MCF 10A (cell line): ENCODE measurements around the gene CAVIN1. TPM values are rescaled to one million over a fixed set of nuclear protein-coding genes. Genes with fewer than 3 reads are reported as not detected.

Source experiments
- BruUV-seq: library from RNA; stranded (reverse); fragments of 400-500 nt; replicated peaks from 2 replicates; lab custom pipeline; 2021; lab: Mats Ljungman, UMichigan
- CTCF ChIA-PET: fragments of 300-600 bp; sonication (Branson Sonifier 250); formaldehyde crosslinking; extraction: SDS; loops from one replicate; lab custom pipeline; 2021; ENCODE audit warnings: antibody characterized with exemption, inconsistent platforms; lab: Yijun Ruan, JAX
- POLR2A ChIA-PET: fragments of 300-600, 350-650 bp; sonication (Branson Sonifier 250); formaldehyde crosslinking; extraction: SDS; loops from one replicate; lab custom pipeline; 2020; ENCODE audit warnings: antibody characterized with exemption, inconsistent platforms; lab: Yijun Ruan, JAX
- DNase-seq: peaks from one replicate; pipeline ENCODE4 v3.0.0-alpha.2; 2018; ENCODE audit not compliant: unreplicated experiment
- H3K27ac Mint-ChIP-seq: one replicate; pipeline ENCODE4 v1.8.0; 2022; ENCODE audit warnings: mild to moderate bottlenecking, low read depth, mixed read lengths; ENCODE audit not compliant: unreplicated experiment
- H3K27me3 Mint-ChIP-seq: one replicate; pipeline ENCODE4 v1.8.0; 2022; ENCODE audit warnings: mixed read lengths; ENCODE audit not compliant: insufficient read depth, unreplicated experiment
- H3K36me3 Mint-ChIP-seq: one replicate; pipeline ENCODE4 v1.8.0; 2022; ENCODE audit warnings: mild to moderate bottlenecking, moderate library complexity, mixed read lengths; ENCODE audit not compliant: insufficient read depth, unreplicated experiment
- H3K4me1 Mint-ChIP-seq: one replicate; pipeline ENCODE4 v1.8.0; 2022; ENCODE audit warnings: mixed read lengths; ENCODE audit not compliant: insufficient read depth, unreplicated experiment
- H3K4me3 Mint-ChIP-seq: one replicate; pipeline ENCODE4 v1.8.0; 2022; ENCODE audit warnings: mild to moderate bottlenecking, moderate library complexity, mixed read lengths; ENCODE audit not compliant: unreplicated experiment
- H3K9me3 Mint-ChIP-seq: one replicate; pipeline ENCODE4 v1.8.0; 2022; ENCODE audit warnings: mixed read lengths; ENCODE audit not compliant: unreplicated experiment
- intact Hi-C: fragments of 100-400 bp; cut with micrococcal nuclease; formaldehyde crosslinking; loops from 2 replicates; pipeline ENCODE4 v1.14.1; 2022
- total RNA-seq: library from RNA; stranded (reverse); gene quantifications from 2 replicates; pipeline ENCODE4 v1.2.3, GENCODE V29; 2022
- TF ChIP-seq, protein P1 (sequence below): fragments of 200-600 bp; IDR thresholded peaks from one replicate; pipeline ENCODE4 v1.8.0; 2022; ENCODE audit warnings: antibody characterized with exemption, mild to moderate bottlenecking; ENCODE audit not compliant: unreplicated experiment

Gene CAVIN1
- total RNA-seq, 1 experiment from 2014 or later: 143 TPM

DNA sequence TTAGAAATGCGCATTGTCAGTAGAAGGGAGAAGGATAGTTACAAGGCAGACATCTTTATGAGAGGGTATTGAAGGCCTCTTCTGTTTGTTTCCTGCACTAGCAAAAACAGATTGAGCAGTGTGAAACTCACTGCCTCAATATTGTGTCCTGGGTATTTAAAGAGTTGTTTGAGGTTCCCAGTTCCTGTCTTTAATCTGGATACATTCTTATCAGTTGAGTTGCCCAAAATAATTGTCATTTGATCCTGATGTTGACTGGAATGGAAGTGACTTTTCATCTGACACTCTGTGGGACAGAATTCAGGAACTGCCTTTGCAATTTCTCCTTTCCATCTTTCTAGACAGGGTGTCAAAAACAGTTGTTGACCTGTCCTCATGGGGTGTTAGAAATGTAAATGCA is 37.3 kb upstream of the CAVIN1 start:
- no peaks in the 10 kb centered on the region for H3K27me3 Mint-ChIP-seq
- no peaks in the 10 kb centered on the region for H3K9me3 Mint-ChIP-seq
- no peak for DNase-seq
- peak overlapping the region; percentile 92 for H3K27ac Mint-ChIP-seq
- ChIA-PET CTCF (interaction anchor here (0.8 to 2.3 kb wide), 4 partner anchors 29 to 138 kb away, joined by 4 to 6 read pairs (median 4); partner anchors contain the start of gene STAT3), POLR2A (interaction anchor here (0.6 to 2.8 kb wide), 22 partner anchors 9 to 847 kb away, joined by 3 to 36 read pairs (median 5); partner anchors contain the start of genes CAVIN1, NAGLU and STAT3)
- peak overlapping the region; percentile 92 for H3K4me3 Mint-ChIP-seq
- TF ChIP-seq, protein P1, sequence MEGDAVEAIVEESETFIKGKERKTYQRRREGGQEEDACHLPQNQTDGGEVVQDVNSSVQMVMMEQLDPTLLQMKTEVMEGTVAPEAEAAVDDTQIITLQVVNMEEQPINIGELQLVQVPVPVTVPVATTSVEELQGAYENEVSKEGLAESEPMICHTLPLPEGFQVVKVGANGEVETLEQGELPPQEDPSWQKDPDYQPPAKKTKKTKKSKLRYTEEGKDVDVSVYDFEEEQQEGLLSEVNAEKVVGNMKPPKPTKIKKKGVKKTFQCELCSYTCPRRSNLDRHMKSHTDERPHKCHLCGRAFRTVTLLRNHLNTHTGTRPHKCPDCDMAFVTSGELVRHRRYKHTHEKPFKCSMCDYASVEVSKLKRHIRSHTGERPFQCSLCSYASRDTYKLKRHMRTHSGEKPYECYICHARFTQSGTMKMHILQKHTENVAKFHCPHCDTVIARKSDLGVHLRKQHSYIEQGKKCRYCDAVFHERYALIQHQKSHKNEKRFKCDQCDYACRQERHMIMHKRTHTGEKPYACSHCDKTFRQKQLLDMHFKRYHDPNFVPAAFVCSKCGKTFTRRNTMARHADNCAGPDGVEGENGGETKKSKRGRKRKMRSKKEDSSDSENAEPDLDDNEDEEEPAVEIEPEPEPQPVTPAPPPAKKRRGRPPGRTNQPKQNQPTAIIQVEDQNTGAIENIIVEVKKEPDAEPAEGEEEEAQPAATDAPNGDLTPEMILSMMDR: no peak
- H3K4me1 Mint-ChIP-seq: peaks cover 37% of the 10 kb centered on the region
- BruUV-seq: no TSS peak
- H3K36me3 Mint-ChIP-seq: peaks cover 30% of the 10 kb centered on the region
- intact Hi-C loops: no loop called here

DNA sequence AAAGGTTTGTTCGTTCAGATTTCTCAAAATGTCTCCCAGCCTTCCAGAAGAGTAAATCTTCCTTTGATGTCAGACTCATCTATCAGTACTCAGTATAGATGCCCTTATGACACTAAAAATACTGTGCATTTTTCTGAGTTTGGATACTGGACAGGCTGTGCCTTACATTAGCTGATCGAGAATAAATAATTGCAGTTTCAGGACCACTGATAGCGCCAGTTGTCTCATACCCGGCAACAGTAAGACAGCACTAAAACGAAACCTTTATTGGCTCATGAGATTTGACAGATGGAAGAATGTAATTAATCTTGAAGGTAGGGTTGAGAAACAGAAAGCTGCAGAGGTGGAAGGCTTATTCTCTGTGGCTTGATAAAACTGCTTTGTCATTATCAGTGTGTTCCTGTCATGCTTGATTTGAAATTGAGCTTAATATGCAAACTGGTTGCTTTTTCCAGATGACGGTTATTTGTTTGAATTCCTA is 36.8 kb upstream of the CAVIN1 start:
- ChIA-PET CTCF (interaction anchor here (0.7 to 2.3 kb wide), 9 partner anchors 18 to 184 kb away, joined by 3 to 6 read pairs (median 3); partner anchors contain the start of genes CAVIN1 and STAT3), POLR2A (interaction anchor here (0.6 to 2.8 kb wide), 23 partner anchors 9 to 847 kb away, joined by 3 to 36 read pairs (median 5); partner anchors contain the start of genes CAVIN1, NAGLU and STAT3)
- TF ChIP-seq, protein P1: no peak
- H3K27ac Mint-ChIP-seq: peak overlapping the region; percentile 92
- no peaks in the 10 kb centered on the region for H3K27me3 Mint-ChIP-seq
- H3K4me1 Mint-ChIP-seq: peaks cover 37% of the 10 kb centered on the region
- H3K4me3 Mint-ChIP-seq: peak overlapping the region; percentile 92
- DNase-seq: peak; percentile 46
- H3K9me3 Mint-ChIP-seq: no peaks in the 10 kb centered on the region
- peaks cover 30% of the 10 kb centered on the region for H3K36me3 Mint-ChIP-seq
- intact Hi-C loops: loop anchor here (1.0 kb wide), 3 partner anchors 13 to 37 kb away; partner anchors contain the start of gene CAVIN1
- BruUV-seq: no TSS peak

DNA sequence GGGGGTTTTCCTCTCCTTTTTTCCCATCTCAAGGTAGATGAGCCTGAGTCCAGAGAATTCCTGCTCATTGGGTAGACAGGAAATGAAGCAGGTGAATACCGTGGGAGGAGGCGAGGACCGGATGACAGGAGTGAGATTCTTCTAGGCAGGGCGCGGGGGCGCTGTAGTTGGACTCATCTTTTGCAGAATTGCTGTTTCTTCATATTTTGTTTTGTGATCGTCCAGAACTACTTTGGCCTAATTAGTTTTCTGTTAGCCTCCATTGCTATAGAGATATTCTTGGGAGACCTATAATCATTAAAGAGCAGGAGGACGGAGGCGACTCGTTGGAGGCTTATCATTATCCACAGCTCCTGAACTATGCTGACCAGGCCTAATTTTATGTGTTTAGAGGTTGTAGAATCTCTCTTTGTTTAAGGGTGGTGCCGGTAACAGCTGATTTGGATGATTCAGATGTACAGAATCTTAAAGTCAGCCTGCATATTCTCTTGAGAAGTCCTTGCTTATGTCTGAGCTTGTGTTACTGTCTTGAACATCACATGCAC is 36.3 kb upstream of the CAVIN1 start:
- intact Hi-C loops: loop anchor here (1.0 kb wide), 3 partner anchors 14 to 36 kb away; partner anchors contain the start of gene CAVIN1
- peak overlapping the region; percentile 92 for H3K4me3 Mint-ChIP-seq
- BruUV-seq: no TSS peak
- peak overlapping the region; percentile 92 for H3K27ac Mint-ChIP-seq
- DNase-seq: peak; percentile 63
- ChIA-PET POLR2A (interaction anchor here (0.9 to 2.8 kb wide), 21 partner anchors 10 to 137 kb away, joined by 3 to 36 read pairs (median 5); partner anchors contain the start of genes CAVIN1, NAGLU and STAT3), CTCF (interaction anchor here (0.6 to 2.3 kb wide), 8 partner anchors 17 to 184 kb away, joined by 3 to 6 read pairs (median 3); partner anchors contain the start of gene CAVIN1)
- TF ChIP-seq, protein P1: peak; percentile 29
- no peaks in the 10 kb centered on the region for H3K27me3 Mint-ChIP-seq
- no peaks in the 10 kb centered on the region for H3K9me3 Mint-ChIP-seq
- peaks cover 30% of the 10 kb centered on the region for H3K36me3 Mint-ChIP-seq
- peaks cover 37% of the 10 kb centered on the region for H3K4me1 Mint-ChIP-seq
